Kidney epithelial cell (primary cell): ENCODE data around the gene SPG7. TPM values are rescaled to one million over a fixed set of nuclear protein-coding genes. Genes with fewer than 3 reads are reported as not detected.

ENCODE experiments used
- DNase-seq: peaks from one replicate; pipeline ENCODE4 v3.0.0-alpha.2; 2010; ENCODE audit warnings: low read depth
- H3K27me3 ChIP-seq: 2 replicates; pipeline ENCODE4 v1.6.0; 2011; ENCODE audit warnings: low read length; ENCODE audit not compliant: control insufficient read depth, insufficient read depth
- H3K36me3 ChIP-seq: 2 replicates; pipeline ENCODE4 v1.5.1; 2011; ENCODE audit warnings: low read length; ENCODE audit not compliant: control insufficient read depth, insufficient read depth
- H3K4me3 ChIP-seq: 2 replicates; pipeline ENCODE4 v1.5.1; 2011; ENCODE audit warnings: low read depth, mild to moderate bottlenecking, control low read depth, low read length
- total RNA-seq: library from RNA; depleted of rRNA; stranded (reverse); fragments of >200 nt; gene quantifications from 2 replicates; pipeline ENCODE4 v1.2.3, GENCODE V29; 2015
- TF ChIP-seq, protein P1 (sequence below): IDR thresholded peaks from 2 replicates; pipeline ENCODE4 v1.5.1; 2011; ENCODE audit warnings: mild to moderate bottlenecking, moderate library complexity, low read length, control low read depth, inconsistent platforms; ENCODE audit not compliant: insufficient read depth, poor library complexity, severe bottlenecking

Gene SPG7
- total RNA-seq, 1 donor from 2014 or later = 144 TPM

DNA sequence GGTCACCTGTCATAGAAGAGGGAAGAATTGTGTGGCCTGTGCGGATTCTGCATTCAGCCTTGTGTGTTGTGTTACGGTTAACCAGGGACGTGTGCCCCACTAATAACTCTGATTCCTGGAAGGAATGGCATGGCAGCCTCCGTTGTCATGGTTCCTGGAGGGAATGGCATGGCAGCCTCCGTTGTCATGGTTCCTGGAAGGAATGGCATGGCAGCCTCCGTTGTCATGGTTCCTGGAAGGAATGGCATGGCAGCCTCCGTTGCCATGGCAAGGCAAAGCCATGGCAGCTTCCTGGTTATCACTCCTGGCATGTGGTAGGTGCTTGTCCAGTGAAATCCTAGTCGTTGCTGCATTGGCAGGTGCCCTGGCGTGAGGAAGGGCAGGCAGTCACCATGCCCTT lies 8.9 kb downstream of the SPG7 start:
- H3K4me3 ChIP-seq = no peak overlapping the region
- H3K27me3 ChIP-seq = no peaks in the 10 kb centered on the region
- TF ChIP-seq, protein P1, sequence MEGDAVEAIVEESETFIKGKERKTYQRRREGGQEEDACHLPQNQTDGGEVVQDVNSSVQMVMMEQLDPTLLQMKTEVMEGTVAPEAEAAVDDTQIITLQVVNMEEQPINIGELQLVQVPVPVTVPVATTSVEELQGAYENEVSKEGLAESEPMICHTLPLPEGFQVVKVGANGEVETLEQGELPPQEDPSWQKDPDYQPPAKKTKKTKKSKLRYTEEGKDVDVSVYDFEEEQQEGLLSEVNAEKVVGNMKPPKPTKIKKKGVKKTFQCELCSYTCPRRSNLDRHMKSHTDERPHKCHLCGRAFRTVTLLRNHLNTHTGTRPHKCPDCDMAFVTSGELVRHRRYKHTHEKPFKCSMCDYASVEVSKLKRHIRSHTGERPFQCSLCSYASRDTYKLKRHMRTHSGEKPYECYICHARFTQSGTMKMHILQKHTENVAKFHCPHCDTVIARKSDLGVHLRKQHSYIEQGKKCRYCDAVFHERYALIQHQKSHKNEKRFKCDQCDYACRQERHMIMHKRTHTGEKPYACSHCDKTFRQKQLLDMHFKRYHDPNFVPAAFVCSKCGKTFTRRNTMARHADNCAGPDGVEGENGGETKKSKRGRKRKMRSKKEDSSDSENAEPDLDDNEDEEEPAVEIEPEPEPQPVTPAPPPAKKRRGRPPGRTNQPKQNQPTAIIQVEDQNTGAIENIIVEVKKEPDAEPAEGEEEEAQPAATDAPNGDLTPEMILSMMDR = no peak
- peaks cover 1% of the 10 kb centered on the region for H3K36me3 ChIP-seq
- DNase-seq = no peak

GRCh38 chr16:89519881-89520280 lies 11.7 kb downstream of the SPG7 start:
- no peak for DNase-seq

DNA sequence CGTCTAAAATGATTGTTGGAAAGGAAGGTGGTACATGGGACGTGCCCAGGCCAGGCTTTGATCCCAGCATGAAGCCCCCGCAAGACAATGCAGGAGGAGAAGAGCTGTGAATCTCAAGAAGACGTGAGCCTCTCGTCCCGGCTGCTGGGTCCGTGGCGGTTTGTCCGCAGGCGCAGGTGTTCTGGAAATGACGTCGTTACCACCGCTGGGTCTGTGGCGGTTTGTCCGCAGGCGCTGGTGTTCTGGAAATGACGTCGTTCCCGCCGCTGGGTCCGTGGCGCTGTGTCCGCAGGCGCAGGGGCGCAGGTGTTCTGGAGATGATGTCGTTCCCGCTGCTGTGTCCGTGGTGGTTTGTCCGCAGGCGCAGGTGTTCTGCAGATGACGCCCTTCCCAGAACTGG lies 14.1 kb downstream of the SPG7 start:
- TF ChIP-seq, protein P1 = no peak
- DNase-seq = no peak
- no peak overlapping the region for H3K4me3 ChIP-seq
- peaks cover 3% of the 10 kb centered on the region for H3K36me3 ChIP-seq
- H3K27me3 ChIP-seq = no peaks in the 10 kb centered on the region

More at GRCh38 chr16:89519881-89520280, 11.7 kb downstream of the SPG7 start:
- Histone ChIP-seq H3K4me3 (no peak overlapping the region), H3K36me3 (peaks cover 3% of the 10 kb centered on the region), H3K27me3 (no peaks in the 10 kb centered on the region)
- TF ChIP-seq, protein P1 = no peak

- DNase-seq = no peak
- TF ChIP-seq, protein P1 = no peak
- peaks cover 3% of the 10 kb centered on the region for H3K36me3 ChIP-seq
Observed at GRCh38 chr16:89523680-89524344, 15.6 kb downstream of the SPG7 start.

DNA sequence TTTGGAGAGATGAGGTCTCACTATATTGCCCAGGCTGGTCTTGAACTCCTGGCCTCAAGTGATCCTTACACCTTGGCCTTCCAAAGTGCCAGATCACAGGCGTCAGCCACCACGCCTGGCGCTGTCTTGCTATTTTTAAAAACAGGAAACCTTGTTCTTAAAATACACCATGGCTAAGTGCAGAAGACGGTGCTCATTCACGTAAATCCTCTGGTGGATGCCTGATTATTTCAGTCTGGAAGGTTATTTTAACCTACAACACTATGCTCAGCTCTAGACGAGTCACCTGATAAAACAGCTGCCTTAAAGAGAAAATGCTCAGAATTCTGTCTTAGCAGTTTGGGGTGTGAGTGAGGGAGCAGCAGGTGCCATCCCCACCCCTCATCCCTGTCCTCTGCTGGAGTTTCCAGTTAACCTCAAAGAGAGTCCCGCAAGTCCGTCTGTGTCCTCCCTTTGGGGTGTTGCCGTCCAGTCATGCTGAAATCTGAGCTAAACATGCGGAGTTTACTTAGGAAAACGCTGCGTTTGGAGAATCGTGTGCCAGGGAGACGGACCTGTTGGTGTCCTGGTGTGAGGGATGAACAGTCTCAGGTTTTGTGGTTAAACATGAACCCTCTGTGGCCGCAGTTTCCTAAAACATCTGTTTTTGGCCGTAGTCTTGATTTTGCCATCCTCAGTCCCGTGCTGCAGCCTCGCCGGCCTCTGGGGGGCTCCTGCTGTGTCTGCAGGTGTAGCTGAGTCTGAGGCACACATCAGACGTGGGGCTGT lies 17.1 kb downstream of the SPG7 start:
- TF ChIP-seq, protein P1 = no peak
- H3K36me3 ChIP-seq = peaks cover 5% of the 10 kb centered on the region
- H3K4me3 ChIP-seq = no peak overlapping the region
- no peak for DNase-seq
- H3K27me3 ChIP-seq = no peaks in the 10 kb centered on the region

More at GRCh38 chr16:89523680-89524344, 15.6 kb downstream of the SPG7 start:
- Histone ChIP-seq H3K27me3 (no peaks in the 10 kb centered on the region), H3K4me3 (no peak overlapping the region)
